Esophagus squamous epithelium (tissue), 4 donors: ENCODE results near the gene F8A3.
"Not testable (repeated sequence)": the region's sequence is repeated elsewhere in the genome, so short reads cannot be mapped to it uniquely, and the experiment has no call there.

Experiments used
- CTCF ChIP-seq, 6 experiments: fragments of 450-650 bp in 4 of 6; fragments of 200-600 bp in 2 of 6; sonication (generic) in 2 of 6; IDR thresholded peaks; one replicate each; pipeline ENCODE4 v1.5.1; 2016 to 2019; ENCODE audit warnings: antibody characterized with exemption in 6 of 6, mild to moderate bottlenecking in 4 of 6, moderate library complexity in 4 of 6
- POLR2A ChIP-seq, 4 donors: fragments of 450-650 bp; IDR thresholded peaks; one replicate each; pipeline ENCODE4 v1.6.1; 2017; ENCODE audit warnings: antibody characterized with exemption in 4 of 4, mild to moderate bottlenecking in 4 of 4, moderate library complexity in 3 of 4

DNA sequence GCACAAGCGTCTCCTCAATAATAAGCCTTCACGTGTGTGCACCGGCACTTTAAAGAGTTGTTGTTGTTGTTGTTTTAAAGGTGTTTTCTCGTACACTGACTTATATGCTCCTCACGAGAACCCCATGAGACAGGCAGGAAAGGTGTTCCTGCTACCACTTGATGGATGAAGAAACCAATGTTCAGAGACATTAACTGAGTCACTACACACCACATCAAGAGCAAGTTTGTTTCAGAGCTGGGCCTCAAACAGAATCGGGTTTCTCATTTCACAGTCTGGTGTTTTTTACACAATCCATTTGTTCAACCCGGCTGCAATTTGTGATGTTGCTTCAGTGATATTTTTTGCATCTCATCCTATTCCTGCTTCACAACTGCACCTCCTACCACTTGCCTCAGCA is 18.7 kb upstream of the F8A3 start:
- not testable (repeated sequence) for TF ChIP-seq CTCF, POLR2A (IDR thresholded peaks at IDR 0.05)
